NCI-H1694 treated with DMSO at 0.1 percent for 48 hours (cell line): ENCODE data around the gene SETD6.
A peak's percentile ranks its signal among the peaks of the same experiment; 100 is the strongest.

Experiments
- DNase-seq: peaks from one replicate; lab custom pipeline; 2025; lab: John Stamatoyannopoulos, UW

SETD6 gene

GRCh38 chr16:58493756-58494431, 21.4 kb upstream of the SETD6 start:
- DNase-seq, result no peak

DNA sequence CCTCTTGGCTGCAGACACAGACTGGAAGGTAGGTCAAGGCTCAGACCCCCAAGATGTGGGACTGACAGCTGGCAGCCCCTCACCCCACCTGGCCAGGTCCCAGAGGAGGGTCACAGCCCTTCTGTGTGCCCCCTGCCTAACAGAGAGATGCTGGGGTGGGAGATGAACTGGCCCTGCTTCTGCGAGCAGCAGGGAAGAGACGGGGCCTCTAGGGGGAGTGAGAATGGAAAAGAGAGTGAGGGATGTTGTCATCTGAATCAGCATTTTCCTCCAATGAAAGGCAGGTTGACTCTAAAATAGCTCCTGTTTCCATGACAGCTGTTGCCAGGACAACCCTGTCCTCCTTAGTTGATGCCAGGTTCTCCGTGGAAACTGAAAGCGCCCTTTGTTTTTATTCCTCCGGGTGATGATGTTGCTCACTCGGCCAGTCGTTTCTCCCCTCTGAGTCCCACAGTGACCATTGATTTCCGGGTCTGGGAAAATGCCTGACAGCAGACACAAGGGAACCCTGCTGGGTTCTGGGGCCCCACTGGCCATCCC, 20.3 kb upstream of the SETD6 start:
- DNase-seq, result peak; percentile 90

DNA sequence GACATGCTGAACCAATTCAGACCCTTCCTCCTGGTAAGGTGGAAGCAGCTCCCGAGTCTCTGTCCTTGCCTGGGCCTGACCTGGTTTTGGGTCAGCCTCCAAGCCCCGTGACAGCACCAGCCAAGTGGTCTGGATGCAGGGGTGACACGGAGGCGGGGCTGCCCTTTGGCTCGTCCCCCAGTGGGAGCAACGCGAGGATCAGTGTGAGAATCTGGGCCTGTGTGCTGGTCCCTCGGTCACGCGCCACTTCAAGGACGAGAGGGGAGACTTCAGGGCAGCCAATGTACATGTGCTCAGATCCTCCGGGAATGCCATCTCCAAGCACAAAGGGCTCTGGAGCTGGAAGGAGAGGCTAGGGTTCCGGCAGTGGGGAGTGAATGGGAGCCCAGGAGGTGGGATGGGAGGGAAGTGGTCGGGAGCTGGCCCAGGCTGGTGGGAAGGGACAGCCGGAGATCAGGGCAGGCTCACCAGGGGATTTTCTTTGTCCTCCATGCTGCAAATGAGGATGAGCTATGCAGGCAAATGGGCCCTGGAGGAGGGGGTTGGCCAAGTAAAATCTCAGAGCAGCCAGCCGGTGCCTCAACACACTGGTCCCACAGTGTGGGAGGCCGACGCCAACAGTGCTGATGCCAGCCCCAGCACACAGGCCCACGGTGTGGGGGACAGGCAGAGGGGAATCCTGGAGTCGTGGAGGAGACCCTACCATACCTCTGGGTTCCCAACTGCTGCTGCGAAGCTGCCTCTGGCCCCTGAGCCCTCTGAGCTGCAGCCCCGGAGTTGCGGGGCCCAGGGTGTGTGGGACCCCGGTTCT, 19.6 kb upstream of the SETD6 start:
- DNase-seq, result no peak

GRCh38 chr16:58497468-58497867, 17.8 kb upstream of the SETD6 start:
- no peak for DNase-seq

GRCh38 chr16:58497935-58498334, 17.4 kb upstream of the SETD6 start:
- DNase-seq, result no peak

- no peak for DNase-seq
Measured at GRCh38 chr16:58498341-58499091, 16.8 kb upstream of the SETD6 start.

DNA sequence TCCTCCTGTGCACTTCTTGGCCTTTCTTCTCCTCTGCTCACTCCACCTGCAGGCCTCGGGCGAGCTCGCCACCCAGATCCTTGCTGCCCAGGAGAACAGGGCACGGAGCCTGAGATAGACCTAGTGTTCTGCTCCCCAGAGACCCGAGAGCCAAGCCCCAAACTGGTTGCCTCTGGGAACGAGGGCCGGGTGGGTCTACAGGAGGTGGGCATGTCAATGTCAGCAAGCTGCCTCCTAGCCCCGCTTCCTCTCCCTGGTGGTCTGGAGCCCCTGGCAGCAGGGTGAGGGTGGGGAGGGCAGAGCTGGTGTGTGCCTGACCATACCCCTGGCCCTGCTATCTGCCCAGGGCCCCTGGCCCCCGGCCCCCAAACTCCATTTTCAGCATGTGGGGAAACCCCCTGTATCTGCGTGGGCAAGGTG, 16.2 kb upstream of the SETD6 start:
- no peak for DNase-seq

GRCh38 chr16:58499615-58500351, 15.5 kb upstream of the SETD6 start, which contains the start of gene NDRG4:
Gene NDRG4, plus strand, starts transcription at chr16:58500143. Its CDS starts 106 bp downstream, at chr16:58500249.
- DNase-seq, result peak; percentile 82

DNA sequence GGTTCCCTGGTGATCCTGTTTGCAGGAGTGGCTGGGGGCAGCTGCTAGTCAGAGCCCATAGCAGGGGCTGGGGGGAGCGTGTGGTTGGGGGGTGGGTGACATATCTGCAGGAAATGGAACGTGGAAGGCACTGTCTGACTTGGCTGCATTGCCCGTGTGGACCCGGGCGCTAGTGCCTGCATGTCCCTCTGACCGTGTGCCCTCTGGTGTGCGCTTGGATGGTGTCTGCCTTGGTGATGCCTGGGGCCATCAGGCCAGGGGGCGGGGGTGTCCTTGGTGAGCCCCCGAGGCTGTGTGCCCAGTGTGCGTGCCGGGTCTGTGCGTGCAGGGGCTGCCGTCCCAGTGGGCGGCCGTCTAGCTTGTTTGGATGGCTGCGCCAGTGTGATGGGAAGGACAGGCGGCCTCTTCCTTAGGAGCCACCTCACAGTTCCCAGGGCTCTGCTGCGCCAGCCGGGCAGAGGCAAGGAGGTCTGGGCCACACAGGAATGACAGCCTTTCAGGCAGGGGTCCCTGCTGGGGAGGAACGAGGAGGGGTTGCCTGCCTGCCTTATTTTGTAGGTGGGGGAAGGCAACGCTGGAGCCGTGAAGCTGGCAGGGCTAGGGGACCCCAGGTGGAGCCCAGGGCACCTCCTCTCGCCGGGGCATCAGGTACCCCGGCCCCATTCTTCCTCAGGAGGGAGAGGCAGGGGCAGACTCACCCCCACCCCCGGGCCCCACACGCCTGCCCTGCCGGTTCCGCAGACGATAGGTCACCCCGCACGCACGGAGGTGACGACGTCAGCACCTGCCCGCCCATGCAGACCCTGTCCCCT, 14.7 kb upstream of the SETD6 start:
- DNase-seq, result no peak

GRCh38 chr16:58501242-58502131, 13.8 kb upstream of the SETD6 start:
- DNase-seq, result no peak

GRCh38 chr16:58502217-58502921, 12.9 kb upstream of the SETD6 start:
- DNase-seq, result no peak

DNA sequence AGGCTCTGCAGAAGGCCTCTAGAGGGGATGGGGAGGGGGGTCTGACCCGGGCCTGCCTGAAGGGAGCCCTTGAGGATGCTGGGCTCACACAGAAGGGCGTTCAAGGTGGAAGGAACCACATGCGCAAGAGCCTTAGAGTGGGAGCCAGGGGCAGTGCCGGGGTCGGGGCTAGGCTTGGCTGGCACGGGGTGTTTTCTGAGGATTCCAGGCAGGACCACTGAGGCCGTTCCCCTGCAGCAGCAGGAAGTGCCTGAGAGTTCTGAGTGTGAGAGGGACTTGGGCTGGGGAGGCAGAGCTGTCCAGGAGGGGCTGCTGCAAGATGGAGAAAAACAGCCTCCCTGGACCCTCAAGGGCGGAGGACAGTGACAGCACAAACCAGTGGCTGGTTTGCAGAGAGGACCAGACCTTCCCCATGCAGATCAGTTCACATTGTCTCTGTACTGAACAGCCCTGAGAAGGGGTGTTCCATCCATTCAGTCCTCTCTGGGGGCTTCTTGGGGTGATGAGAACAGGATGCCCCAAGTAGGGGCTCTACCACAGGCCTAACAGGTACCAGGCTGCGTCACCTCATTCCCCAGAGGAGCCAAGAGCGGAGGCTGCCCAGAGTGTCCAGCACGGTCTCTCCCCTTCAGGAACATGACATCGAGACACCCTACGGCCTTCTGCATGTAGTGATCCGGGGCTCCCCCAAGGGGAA, 12.0 kb upstream of the SETD6 start:
- no peak for DNase-seq

GRCh38 chr16:58503863-58504688, 11.2 kb upstream of the SETD6 start:
- DNase-seq, result no peak

DNA sequence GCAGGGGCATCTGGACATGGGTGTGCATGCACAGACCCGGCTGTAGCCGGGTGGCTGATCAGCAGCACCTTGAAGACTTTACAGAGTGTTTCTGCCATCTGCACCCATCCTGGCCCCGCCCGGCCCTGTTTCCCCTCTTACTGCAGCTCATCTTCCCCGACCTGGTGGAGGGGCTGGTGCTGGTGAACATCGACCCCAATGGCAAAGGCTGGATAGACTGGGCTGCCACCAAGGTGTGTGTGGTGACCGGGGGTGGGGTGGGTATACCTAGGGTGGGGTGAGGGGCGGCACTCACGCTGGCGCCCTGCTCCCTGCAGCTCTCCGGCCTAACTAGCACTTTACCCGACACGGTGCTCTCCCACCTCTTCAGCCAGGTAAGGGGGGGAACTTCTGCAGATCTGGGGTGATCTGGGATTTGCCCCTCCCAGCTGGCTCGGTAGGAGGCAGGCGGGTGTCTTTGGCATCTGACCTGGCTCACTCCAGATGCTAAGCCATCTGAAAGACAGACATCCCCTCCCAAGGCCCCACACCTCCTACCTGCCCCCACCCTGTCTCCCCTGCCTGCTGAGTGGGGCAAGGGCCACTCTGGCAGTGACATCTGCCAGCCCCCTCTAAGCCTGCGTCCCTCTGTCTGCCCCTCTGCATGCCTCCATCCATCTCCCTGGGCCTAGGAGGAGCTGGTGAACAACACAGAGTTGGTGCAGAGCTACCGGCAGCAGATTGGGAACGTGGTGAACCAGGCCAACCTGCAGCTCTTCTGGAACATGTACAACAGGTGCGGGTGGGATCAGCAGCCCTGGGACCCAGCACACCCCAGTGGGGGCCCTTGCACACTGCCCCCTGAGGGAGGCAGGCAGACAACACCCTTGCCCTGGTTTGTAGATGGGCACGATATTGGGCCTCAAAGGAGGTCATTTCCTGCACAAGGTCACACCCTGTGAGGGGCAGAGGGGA, 8.8 kb upstream of the SETD6 start:
- DNase-seq, result no peak

- no peak for DNase-seq
Measured at GRCh38 chr16:58507195-58507962, 7.9 kb upstream of the SETD6 start.
